Cardiac muscle cell (in vitro differentiated cells and primary cell): ENCODE data around the gene ELOVL6. TPM values are rescaled to one million over a fixed set of nuclear protein-coding genes. Genes with fewer than 3 reads are reported as not detected.

ENCODE experiments used
- DNase-seq, 2 donors: peaks; one replicate each; pipeline versions ENCODE4 v3.0.0 to v3.0.0-alpha.2; 2010 to 2017; ENCODE audit warnings: low read depth in 1 of 2, low spot score in 1 of 2
- H3K27ac ChIP-seq: fragments of 200-600 bp; sonication (generic); 2 replicates; pipeline ENCODE4 v1.5.1; 2016
- H3K27me3 ChIP-seq: fragments of 200-600 bp; sonication (generic); 2 replicates; pipeline ENCODE4 v1.6.0; 2016; ENCODE audit warnings: control low read depth
- H3K36me3 ChIP-seq: fragments of 200-600 bp; sonication (generic); 2 replicates; pipeline ENCODE4 v1.5.1; 2016; ENCODE audit warnings: control low read depth
- H3K4me1 ChIP-seq: fragments of 200-600 bp; sonication (generic); 2 replicates; pipeline ENCODE4 v1.8.1; 2017; ENCODE audit warnings: low read depth, mild to moderate bottlenecking, mixed run types
- H3K4me3 ChIP-seq: fragments of 200-600 bp; sonication (generic); 2 replicates; pipeline ENCODE4 v1.5.1; 2016; ENCODE audit warnings: mild to moderate bottlenecking
- H3K9me3 ChIP-seq: fragments of 200-600 bp; sonication (generic); 2 replicates; pipeline ENCODE4 v1.5.1; 2017; ENCODE audit warnings: low read depth, mild to moderate bottlenecking, control low read depth
- polyA plus RNA-seq: library from polyadenylated mRNA; unstranded; fragments of >200 nt; fragmentation: Nextera tagmentation; extraction: Ambion mirVana; gene quantifications from 2 replicates; pipeline ENCODE4 v1.2.1, GENCODE V29; 2016
- total RNA-seq: library from RNA; depleted of rRNA; stranded (reverse); fragments of >200 nt; gene quantifications from 2 replicates; pipeline ENCODE4 v1.2.3, GENCODE V29; 2016
- TF ChIP-seq, protein P1 (sequence below): IDR thresholded peaks from 2 replicates; pipeline ENCODE4 v1.5.1; 2012; ENCODE audit warnings: low read depth, mild to moderate bottlenecking, low read length

Gene ELOVL6
- total and polyA plus RNA-seq, 2 experiments from 2014 or later, result 32.3 to 50.1 TPM

- TF ChIP-seq, protein P1, sequence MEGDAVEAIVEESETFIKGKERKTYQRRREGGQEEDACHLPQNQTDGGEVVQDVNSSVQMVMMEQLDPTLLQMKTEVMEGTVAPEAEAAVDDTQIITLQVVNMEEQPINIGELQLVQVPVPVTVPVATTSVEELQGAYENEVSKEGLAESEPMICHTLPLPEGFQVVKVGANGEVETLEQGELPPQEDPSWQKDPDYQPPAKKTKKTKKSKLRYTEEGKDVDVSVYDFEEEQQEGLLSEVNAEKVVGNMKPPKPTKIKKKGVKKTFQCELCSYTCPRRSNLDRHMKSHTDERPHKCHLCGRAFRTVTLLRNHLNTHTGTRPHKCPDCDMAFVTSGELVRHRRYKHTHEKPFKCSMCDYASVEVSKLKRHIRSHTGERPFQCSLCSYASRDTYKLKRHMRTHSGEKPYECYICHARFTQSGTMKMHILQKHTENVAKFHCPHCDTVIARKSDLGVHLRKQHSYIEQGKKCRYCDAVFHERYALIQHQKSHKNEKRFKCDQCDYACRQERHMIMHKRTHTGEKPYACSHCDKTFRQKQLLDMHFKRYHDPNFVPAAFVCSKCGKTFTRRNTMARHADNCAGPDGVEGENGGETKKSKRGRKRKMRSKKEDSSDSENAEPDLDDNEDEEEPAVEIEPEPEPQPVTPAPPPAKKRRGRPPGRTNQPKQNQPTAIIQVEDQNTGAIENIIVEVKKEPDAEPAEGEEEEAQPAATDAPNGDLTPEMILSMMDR, result no peak
- Histone ChIP-seq H3K9me3 (no peaks in the 10 kb centered on the region), H3K4me1 (peaks cover 5% of the 10 kb centered on the region), H3K36me3 (peaks cover 2% of the 10 kb centered on the region), H3K4me3 (no peak overlapping the region), H3K27me3 (no peaks in the 10 kb centered on the region), H3K27ac (no peak overlapping the region)
- DNase-seq, result no peak
Measured at GRCh38 chr4:110131916-110132315, 66.5 kb downstream of the ELOVL6 start.

- DNase-seq, result no peak
- Histone ChIP-seq H3K27me3 (no peaks in the 10 kb centered on the region), H3K4me1 (peaks cover 5% of the 10 kb centered on the region), H3K4me3 (no peak overlapping the region), H3K36me3 (peaks cover 2% of the 10 kb centered on the region), H3K9me3 (no peaks in the 10 kb centered on the region), H3K27ac (no peak overlapping the region)
- TF ChIP-seq, protein P1, result no peak
Measured at GRCh38 chr4:110130576-110131358, 67.6 kb downstream of the ELOVL6 start.

DNA sequence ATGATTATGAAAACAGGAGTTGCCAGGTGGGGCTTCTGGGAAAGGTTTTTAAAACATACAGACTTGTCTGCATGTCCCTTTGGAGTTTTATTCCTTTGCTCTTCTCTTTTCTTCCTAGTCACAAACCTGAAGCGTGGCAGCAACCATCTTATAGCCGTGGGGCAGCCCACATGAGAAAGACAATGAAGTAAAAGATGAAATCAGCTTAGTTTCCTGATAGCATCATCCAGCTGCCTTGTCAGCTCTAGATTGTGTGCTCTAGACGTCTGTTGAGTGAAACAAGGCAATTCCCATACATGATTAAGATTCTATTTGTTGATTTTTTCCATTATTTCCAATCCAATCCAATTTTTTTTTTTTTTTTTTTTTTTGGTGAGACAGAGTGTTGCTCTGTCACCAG, 68.9 kb downstream of the ELOVL6 start:
- no peak overlapping the region for H3K27ac ChIP-seq
- H3K27me3 ChIP-seq, result no peaks in the 10 kb centered on the region
- no peak for DNase-seq
- H3K4me1 ChIP-seq, result peaks cover 5% of the 10 kb centered on the region
- no peak overlapping the region for H3K4me3 ChIP-seq
- H3K36me3 ChIP-seq, result no peaks in the 10 kb centered on the region
- TF ChIP-seq, protein P1, result no peak
- no peaks in the 10 kb centered on the region for H3K9me3 ChIP-seq

DNA sequence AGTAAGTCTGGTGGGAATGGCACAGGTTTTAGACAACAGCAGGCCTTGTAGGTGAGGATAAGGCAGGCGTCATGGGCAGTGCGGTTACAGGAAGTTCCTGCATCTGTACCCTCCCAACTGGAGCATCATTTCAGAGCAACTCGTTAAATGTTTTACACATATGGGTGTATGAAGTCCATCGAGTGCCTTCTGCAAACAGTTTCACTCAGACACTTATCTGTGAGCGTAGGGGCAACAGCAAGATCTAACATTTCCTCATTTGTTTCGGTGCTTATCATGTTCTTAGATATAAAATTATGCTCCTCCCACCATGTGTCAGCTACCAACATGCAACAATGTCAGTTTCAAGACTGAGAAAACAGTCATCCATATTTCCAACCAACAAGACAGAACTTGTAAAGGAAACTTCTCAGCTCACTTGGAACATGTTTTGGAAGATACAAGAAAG, 69.9 kb downstream of the ELOVL6 start:
- H3K27ac ChIP-seq, result no peak overlapping the region

DNA sequence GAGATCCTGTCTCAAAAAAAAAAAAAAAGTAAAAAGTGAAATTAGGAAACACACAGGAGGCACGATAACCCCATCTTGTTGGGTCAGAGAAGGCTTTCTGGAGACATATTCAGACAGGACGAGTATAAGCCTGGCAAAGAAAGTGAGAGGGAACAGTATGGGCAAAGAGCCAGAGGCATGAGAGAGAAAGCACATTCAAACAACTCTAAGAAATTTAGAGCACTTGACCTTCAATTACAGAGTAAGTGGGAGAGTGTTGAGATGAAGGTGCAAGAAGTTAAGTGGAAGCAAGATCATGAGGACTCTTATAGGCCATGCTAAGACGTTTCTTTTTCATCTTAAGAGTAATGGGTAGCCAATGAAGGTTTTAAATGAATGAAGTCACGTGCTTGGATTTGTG, 70.4 kb downstream of the ELOVL6 start:
- no peak for DNase-seq
- TF ChIP-seq, protein P1, result no peak
- peaks cover 3% of the 10 kb centered on the region for H3K4me1 ChIP-seq
- no peak overlapping the region for H3K27ac ChIP-seq
- H3K27me3 ChIP-seq, result no peaks in the 10 kb centered on the region
- H3K4me3 ChIP-seq, result no peak overlapping the region
- H3K9me3 ChIP-seq, result no peaks in the 10 kb centered on the region
- H3K36me3 ChIP-seq, result peaks cover 3% of the 10 kb centered on the region

More for the DNA sequence above, 69.9 kb downstream of the ELOVL6 start:
- Histone ChIP-seq H3K4me1 (peaks cover 5% of the 10 kb centered on the region), H3K36me3 (no peaks in the 10 kb centered on the region), H3K4me3 (no peak overlapping the region), H3K9me3 (no peaks in the 10 kb centered on the region), H3K27me3 (no peaks in the 10 kb centered on the region)
- TF ChIP-seq, protein P1, result no peak
- DNase-seq, result no peak
